ENCODE results near the gene PAX5.

DNA sequence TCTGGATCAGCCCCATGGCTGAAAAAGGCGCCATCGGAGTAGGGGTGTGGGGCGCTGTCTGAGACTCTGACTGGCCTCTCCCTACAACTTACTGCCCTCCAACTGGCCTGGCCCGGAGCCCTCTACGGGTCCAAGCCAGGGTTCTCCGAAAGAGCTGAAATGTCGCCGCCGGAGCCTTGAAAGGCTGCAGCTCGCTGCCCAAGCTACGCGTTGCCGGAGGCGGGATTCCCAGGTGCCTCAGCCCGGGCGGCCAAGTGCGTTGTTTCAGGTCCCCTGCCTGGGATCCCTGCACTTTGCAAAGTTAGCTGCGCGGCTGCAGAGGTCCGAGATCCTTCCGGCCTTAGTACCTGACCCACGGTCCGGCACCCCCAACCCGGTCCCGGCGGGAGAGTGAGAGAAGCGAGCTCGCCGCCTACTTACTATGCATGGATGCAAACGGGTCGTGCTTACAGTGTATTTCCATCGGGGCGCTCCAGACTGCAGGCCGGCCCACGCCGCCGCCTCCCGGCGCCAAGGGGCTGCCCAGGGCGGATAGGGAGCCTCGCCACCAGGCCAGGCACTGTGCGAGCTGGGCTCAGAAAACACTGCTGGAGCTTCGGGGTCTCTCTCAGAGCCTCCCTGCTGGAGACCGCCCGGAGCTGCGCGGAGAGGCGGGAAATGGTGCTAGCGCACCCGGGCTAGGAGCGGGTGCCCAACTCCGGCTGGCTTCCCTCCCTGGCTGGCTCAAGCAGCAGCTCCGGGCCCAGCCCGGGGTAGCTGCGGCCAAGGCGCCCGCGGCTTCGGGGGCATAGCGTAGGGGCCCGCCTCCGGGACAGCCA, 7.7 kb downstream of the PAX5 start:
- no peak for TF ChIP-seq POLR2A (IDR thresholded peaks at IDR 0.05)
- no peak for TF ChIP-seq CTCF (IDR thresholded peaks at IDR 0.05)
- no peak for TF ChIP-seq EP300 (IDR thresholded peaks at IDR 0.05)

Data from ovary (tissue), 3 donors.